Suppressor macrophage treated with lipopolysaccharide for 1 hour (primary cell): ENCODE data around the gene SERF1A.
"Not testable (repeated sequence)": the region's sequence is repeated elsewhere in the genome, so short reads cannot be mapped to it uniquely, and the experiment has no call there.

ENCODE experiments used
- DNase-seq, 3 donors: peaks; one replicate each; pipeline ENCODE4 v3.0.0-alpha.2; 2020 to 2022

Gene SERF1A

GRCh38 chr5:70900533-70901271 lies at the start of gene SERF1A:
SERF1A (plus strand) TSS chr5:70900669; CDS start chr5:70900870, 201 bp downstream.
- not testable (repeated sequence) for DNase-seq

DNA sequence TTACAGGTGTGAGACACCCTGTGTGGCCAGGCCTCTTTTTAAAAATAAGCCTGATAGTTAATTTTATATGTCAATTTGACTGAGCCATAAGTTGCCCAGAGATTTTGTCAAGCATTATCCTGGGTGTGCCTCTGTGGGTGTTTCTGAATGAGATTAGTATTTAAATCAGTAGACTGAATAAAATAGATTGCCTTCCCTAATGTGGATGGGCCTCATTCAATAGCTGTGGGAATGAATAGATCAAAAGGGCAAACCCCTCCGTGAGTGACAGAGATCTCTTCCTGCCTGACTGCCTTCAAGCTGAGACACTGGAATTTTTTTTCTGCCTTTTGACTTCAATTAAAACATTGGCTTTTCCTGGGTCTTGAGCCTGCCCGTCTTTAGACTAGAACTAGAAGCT lies 33.7 kb upstream of the SERF1A start:
- not testable (repeated sequence) for DNase-seq

DNA sequence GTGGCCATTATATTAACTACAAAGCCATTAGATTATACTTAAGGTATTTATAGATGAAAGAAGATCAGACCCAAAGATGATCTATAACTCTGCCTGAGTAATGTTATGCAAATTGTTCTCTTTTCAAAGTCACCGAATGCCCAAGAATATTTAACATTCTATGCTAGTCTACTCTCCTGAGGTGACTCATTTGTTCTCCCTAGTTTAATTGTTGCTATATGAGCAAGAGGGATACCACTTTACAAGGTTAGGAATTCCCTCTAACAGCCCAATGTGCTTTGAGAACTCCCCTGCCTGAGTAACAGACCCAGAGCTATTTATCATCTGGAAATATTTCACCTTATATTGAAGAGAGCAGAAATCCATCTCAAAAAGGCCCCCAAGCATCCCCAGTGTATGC lies 29.8 kb upstream of the SERF1A start:
- DNase-seq: not testable (repeated sequence)

DNA sequence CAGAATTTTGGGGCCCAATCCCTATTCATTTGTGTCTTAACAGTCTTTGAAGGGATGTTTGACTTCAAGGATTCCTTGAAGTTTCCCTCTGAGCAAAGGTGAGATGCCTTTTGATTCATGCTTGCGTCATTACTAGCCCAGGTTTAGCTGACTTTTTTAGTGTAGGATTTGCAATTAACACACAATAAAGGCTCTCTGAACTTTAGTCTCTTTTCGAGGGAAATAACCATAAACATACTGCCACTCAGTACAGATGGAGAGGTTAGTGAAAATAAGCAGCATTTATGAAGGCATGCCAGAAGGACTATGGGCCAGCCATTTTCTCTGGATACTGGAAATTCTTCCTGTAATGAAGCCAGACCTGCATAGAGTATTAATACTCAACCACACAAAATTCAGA lies 4.4 kb upstream of the SERF1A start:
- not testable (repeated sequence) for DNase-seq

- DNase-seq: not testable (repeated sequence)
These were observed 753 bp downstream of the SERF1A start for GRCh38 chr5:70901272-70901571.

GRCh38 chr5:70906624-70907023 lies 6.2 kb downstream of the SERF1A start:
- DNase-seq: not testable (repeated sequence)

- not testable (repeated sequence) for DNase-seq
These were observed 16.4 kb downstream of the SERF1A start for GRCh38 chr5:70916829-70917228.

DNA sequence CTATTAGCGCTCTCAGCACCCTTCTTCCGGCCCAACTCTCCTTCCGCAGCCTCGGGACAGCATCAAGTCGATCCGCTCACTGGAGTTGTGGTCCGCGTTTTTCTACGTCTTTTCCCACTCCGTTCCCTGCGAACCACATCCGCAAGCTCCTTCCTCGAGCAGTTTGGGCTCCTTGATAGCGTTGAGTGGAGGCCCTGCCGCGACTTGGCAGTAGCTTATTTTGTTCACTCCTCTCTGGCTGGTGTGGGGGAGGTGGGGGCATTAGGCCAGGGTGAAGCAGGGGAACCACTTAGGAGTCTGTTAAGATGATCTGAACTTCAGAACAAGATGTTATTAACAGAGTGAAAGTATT lies 24.7 kb downstream of the SERF1A start:
- not testable (repeated sequence) for DNase-seq

DNA sequence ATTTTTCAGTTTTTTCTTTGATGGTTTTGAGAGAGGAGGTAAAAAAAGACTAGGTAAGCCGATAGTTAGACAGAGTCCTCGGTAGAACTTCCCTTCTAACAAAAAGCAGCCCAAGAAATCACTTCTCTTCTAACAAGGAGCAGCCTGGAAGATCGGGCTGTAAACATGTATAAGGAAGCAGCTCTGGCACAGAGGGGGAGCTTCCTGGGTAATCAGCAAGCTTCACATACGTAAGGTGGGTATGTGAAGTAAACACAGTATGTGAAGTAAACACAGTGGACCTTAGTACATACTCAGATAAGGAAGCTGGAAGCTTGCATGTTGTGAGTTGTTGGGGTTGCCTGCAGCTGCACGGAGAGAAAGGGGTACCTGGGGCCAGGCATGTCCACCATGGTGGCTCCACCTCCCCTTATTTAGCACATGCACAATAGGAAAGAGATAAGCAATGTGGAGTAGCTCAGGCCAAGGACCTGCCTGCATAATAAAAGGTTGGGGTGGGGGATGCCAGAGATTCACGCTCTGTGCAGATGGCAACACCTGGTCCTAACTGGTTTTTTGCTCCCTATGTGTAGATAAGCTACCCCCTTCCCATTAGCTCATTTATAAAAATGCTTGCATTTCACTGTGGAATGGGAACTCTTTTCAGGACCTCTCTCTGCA lies 31.4 kb downstream of the SERF1A start:
- DNase-seq: not testable (repeated sequence)

GRCh38 chr5:70932560-70932959 lies 32.1 kb downstream of the SERF1A start:
- DNase-seq: not testable (repeated sequence)

DNA sequence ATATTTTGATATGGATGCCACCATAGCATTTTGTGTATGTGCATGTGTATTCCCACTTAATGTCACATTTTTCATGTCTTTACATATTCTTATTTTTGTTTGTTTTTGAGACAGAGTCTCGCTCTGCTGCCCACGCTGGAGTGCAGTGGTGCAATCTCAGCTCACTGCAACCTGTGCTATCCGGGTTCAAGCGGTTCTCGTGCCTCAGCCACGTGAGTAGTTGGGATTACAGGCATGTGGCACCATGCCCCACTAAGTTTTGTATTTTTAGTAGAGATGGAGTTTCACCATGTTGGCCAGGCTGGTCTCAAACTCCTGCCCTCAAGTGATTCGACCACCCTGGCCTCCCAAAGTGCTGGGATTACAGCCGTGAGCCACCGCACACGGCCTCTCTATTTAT lies 52.6 kb downstream of the SERF1A start:
- not testable (repeated sequence) for DNase-seq
